Calu3 (cell line): ENCODE results near the gene PCNX4. TPM values are rescaled to one million over a fixed set of nuclear protein-coding genes. Genes with fewer than 3 reads are reported as not detected.
"Not testable (repeated sequence)": the region's sequence is repeated elsewhere in the genome, so short reads cannot be mapped to it uniquely, and the experiment has no call there.

ENCODE experiments used
- Bru-seq: library from RNA; stranded (reverse); fragments of 400-500 nt; gene quantifications from one replicate; lab custom pipeline; 2021; lab: Mats Ljungman, UMichigan
- BruChase-seq, 2 experiments: library from RNA; stranded (reverse); fragments of 400-500 nt; gene quantifications; one replicate each; lab custom pipeline; 2021; lab: Mats Ljungman, UMichigan
- BruUV-seq: library from RNA; stranded (reverse); fragments of 400-500 nt; replicated peaks from 2 replicates; lab custom pipeline; 2021; lab: Mats Ljungman, UMichigan
- CTCF ChIA-PET: fragments of 300-600 bp; sonication (Branson Sonifier 250); formaldehyde crosslinking; loops from one replicate; lab custom pipeline; 2022; ENCODE audit warnings: antibody characterized with exemption; lab: Charles Lee
- DNase-seq: peaks from one replicate; pipeline ENCODE4 v3.0.0; 2022
- H3K27ac Mint-ChIP-seq: one replicate; pipeline ENCODE4 v1.8.0; 2022; ENCODE audit warnings: mixed read lengths; ENCODE audit not compliant: unreplicated experiment
- H3K27me3 Mint-ChIP-seq: one replicate; pipeline ENCODE4 v1.8.0; 2022; ENCODE audit warnings: mixed read lengths; ENCODE audit not compliant: unreplicated experiment
- H3K36me3 Mint-ChIP-seq: one replicate; pipeline ENCODE4 v1.8.0; 2022; ENCODE audit warnings: mild to moderate bottlenecking, moderate library complexity, mixed read lengths; ENCODE audit not compliant: insufficient read depth, unreplicated experiment
- H3K4me1 Mint-ChIP-seq: one replicate; pipeline ENCODE4 v1.8.0; 2022; ENCODE audit warnings: mild to moderate bottlenecking, low read depth, mixed read lengths; ENCODE audit not compliant: unreplicated experiment
- H3K4me3 Mint-ChIP-seq: one replicate; pipeline ENCODE4 v1.8.0; 2022; ENCODE audit warnings: mild to moderate bottlenecking, low read depth, moderate library complexity, mixed read lengths; ENCODE audit not compliant: unreplicated experiment
- H3K9me3 Mint-ChIP-seq: one replicate; pipeline ENCODE4 v1.8.0; 2022; ENCODE audit warnings: low read depth, mixed read lengths; ENCODE audit not compliant: unreplicated experiment
- intact Hi-C: fragments of 100-400 bp; cut with micrococcal nuclease; formaldehyde crosslinking; loops from one replicate; pipeline ENCODE4 v1.10.0; 2022; ENCODE audit not compliant: unreplicated experiment
- long read RNA-seq: library from polyadenylated mRNA; stranded (forward); transcript quantifications from one replicate; pipeline ENCODE4 v2.0.0, GENCODE V29; 2022
- total RNA-seq: library from RNA; stranded (reverse); gene quantifications from 2 replicates; pipeline ENCODE4 v1.2.3, GENCODE V29; 2022
- TF ChIP-seq, protein P1 (sequence below): fragments of 200-600 bp; IDR thresholded peaks from one replicate; pipeline ENCODE4 v1.8.0; 2022; ENCODE audit warnings: antibody characterized with exemption; ENCODE audit not compliant: unreplicated experiment

Gene PCNX4
- total RNA-seq (40.1 and 41.1 TPM in 2 replicates), Bru-seq, nascent RNA (percentile 83 among the genes with signal in this experiment), BruChase-seq, experiment 1, labeled RNA remaining after a 6-hour chase (percentile 84 among the genes with signal in this experiment), BruChase-seq, experiment 2, labeled RNA remaining after a 2-hour chase (percentile 85 among the genes with signal in this experiment)
- long read RNA-seq, full-length matches to known transcripts = 8 of 15 reads
- long read RNA-seq, partial matches to known transcripts = 2 of 15 reads
- long read RNA-seq, other reads (novel, unspliced or antisense) = 5 of 15 reads

DNA sequence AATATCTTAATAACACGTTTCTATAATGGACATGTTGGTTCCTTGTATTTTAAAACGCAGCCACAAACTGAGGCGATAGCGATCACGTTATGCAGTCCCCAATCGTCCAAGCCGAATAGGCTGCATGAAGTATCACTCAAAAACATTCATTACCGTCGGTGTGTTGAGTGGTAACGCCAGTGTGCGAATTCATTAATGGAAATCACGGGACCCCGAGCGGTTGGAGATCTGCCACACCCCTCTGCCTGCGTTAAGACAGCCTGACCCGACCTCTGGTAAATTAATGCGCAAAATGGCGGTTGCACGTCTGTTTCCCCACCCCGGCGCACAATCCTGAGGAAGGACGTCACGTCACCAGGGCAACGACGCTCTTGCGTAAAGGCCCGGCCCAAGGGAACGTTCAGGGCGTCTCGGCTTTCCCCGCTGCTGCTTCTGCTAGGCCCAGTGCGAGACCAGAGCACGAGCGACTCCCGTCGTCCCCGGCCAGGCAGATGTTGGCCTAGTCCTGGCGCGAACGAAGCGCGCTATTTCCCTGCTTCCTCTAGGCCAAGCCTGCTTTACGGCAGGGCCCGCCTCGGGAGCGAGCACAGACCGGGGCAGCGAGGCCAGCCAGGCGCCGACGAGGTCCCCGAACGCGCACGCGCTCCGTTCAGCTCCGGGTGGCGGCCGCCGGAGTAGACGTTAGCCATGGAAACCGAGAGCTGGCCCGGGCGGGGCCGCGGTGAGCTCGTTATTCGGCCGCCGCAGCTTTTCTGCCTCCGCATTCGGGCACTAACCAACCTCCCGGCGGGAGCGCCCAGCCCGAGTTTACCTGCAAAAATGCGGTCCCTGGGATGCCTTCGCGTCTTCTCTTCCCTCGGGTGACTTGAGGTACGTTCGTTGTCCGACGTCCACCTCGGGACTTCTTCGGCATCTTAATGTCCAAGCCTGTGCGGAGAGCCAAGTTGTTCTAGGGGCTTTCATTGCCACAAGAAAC is at the start of gene PCNX4:
PCNX4 (plus strand) TSS at position 374 of the 976 bp plus-strand sequence. CDS start 15,716 bp downstream, outside the sequence.
- CTCF ChIA-PET = interaction anchor here (0.7 to 1.4 kb wide), 2 partner anchors 157 to 1326 kb away, joined by 3 read pairs; partner anchors contain the start of gene PPM1A

GRCh38 chr14:60047976-60048375 is 43.7 kb upstream of the PCNX4 start:
- H3K36me3 Mint-ChIP-seq, H3K27me3 Mint-ChIP-seq, intact Hi-C loops, H3K27ac Mint-ChIP-seq, DNase-seq, BruUV-seq, CTCF ChIA-PET, H3K4me1 Mint-ChIP-seq, H3K9me3 Mint-ChIP-seq, H3K4me3 Mint-ChIP-seq: not testable (repeated sequence)

More for the DNA sequence above, at the start of gene PCNX4:
- peak; percentile 93 for DNase-seq
- no TSS peak for BruUV-seq
- H3K27me3 Mint-ChIP-seq = no peaks in the 10 kb centered on the region
- no peaks in the 10 kb centered on the region for H3K9me3 Mint-ChIP-seq
- peaks cover 25% of the 10 kb centered on the region for H3K4me1 Mint-ChIP-seq
- H3K4me3 Mint-ChIP-seq = peak within 1 kb of the TSS; percentile 79
- TF ChIP-seq, protein P1, sequence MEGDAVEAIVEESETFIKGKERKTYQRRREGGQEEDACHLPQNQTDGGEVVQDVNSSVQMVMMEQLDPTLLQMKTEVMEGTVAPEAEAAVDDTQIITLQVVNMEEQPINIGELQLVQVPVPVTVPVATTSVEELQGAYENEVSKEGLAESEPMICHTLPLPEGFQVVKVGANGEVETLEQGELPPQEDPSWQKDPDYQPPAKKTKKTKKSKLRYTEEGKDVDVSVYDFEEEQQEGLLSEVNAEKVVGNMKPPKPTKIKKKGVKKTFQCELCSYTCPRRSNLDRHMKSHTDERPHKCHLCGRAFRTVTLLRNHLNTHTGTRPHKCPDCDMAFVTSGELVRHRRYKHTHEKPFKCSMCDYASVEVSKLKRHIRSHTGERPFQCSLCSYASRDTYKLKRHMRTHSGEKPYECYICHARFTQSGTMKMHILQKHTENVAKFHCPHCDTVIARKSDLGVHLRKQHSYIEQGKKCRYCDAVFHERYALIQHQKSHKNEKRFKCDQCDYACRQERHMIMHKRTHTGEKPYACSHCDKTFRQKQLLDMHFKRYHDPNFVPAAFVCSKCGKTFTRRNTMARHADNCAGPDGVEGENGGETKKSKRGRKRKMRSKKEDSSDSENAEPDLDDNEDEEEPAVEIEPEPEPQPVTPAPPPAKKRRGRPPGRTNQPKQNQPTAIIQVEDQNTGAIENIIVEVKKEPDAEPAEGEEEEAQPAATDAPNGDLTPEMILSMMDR = no peak
- intact Hi-C loops = loop anchor here (5.0 kb wide), 1 partner anchor 160 kb away; no protein-coding TSS in a partner anchor
- peaks cover 44% of the 10 kb centered on the region for H3K36me3 Mint-ChIP-seq
- peak within 1 kb of the TSS; percentile 77 for H3K27ac Mint-ChIP-seq

DNA sequence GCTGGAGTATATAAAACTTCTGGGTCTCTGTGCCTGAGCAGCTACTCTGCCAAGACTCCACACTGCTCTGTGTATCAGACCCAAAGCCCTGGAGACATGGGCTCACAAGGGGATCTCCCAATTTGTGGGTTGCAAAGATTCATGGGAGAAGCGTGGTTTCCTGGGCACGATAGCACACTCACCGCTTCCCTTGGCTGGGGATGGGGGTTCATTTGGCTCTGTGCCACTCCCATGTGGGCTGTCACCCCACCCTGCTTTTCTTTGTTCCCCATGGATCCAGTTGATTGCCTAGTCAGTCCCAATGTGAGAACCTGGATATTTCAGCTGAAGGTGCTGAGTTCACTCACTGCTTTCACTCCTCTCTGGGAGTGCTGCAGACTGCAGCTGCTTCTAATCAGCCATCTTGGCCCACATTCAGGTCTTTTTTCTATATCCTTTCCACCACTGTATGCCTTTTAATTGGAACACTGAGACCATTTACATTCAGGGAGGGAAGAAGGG is 40.0 kb upstream of the PCNX4 start:
- no peak overlapping the region for H3K27ac Mint-ChIP-seq
- no peak overlapping the region for H3K4me3 Mint-ChIP-seq
- no peaks in the 10 kb centered on the region for H3K36me3 Mint-ChIP-seq
- H3K4me1 Mint-ChIP-seq = no peaks in the 10 kb centered on the region
- no peak for DNase-seq
- H3K9me3 Mint-ChIP-seq = no peaks in the 10 kb centered on the region
- CTCF ChIA-PET = no interaction called here
- BruUV-seq = no TSS peak
- TF ChIP-seq, protein P1 = no peak
- intact Hi-C loops = no loop called here
- no peaks in the 10 kb centered on the region for H3K27me3 Mint-ChIP-seq

DNA sequence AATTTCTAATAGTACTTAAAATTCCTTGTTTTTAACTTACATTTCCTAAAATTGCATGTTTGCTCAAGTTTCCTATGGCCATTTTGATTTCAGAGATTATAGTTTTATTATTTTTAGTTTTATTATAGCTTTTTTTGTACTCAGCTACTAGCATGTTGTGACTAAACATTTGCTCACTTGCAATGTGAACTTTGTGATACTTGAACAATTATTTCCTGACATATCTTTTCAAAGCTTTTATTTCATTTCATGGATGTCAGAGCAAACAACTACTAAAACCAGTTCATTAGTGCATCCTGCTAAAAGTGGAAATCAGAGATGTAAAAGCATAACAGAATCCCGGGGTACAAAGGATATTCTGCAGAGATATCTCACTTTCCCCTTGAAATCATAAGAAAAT is 33.6 kb upstream of the PCNX4 start:
- no TSS peak for BruUV-seq
- CTCF ChIA-PET = interaction anchor here (0.6 kb wide), 1 partner anchor 266 kb away, joined by 4 read pairs; no protein-coding TSS in a partner anchor
- DNase-seq = no peak
- Mint-ChIP-seq H3K9me3 (no peaks in the 10 kb centered on the region), H3K36me3 (no peaks in the 10 kb centered on the region), H3K4me1 (no peaks in the 10 kb centered on the region), H3K27ac (no peak overlapping the region), H3K27me3 (no peaks in the 10 kb centered on the region), H3K4me3 (no peak overlapping the region)
- intact Hi-C loops = no loop called here
- TF ChIP-seq, protein P1 = no peak
